Measurements from ENCODE around the gene CAMK2N1.

GRCh38 chr1:20534659-20535417 is 48.8 kb upstream of the CAMK2N1 start:
- no peak for TF ChIP-seq CTCF (IDR thresholded peaks at IDR 0.05)
- TF ChIP-seq POLR2A (IDR thresholded peaks at IDR 0.05): no peak
- TF ChIP-seq POLR2AphosphoS5 (IDR thresholded peaks at IDR 0.05): no peak
